GM23248 (cell line): Measurements from ENCODE around the gene TNKS1BP1.

Experiments used
- EZH2 ChIP-seq: fragments of 200-600 bp; sonication (generic); IDR thresholded peaks from 2 replicates; pipeline ENCODE4 v1.6.1; 2018; ENCODE audit warnings: antibody characterized with exemption, mild to moderate bottlenecking; ENCODE audit not compliant: insufficient read depth, poor library complexity, severe bottlenecking
- EZH2phosphoT487 ChIP-seq: fragments of 200-600 bp; sonication (generic); IDR thresholded peaks from 2 replicates; pipeline ENCODE4 v1.6.1; 2018; ENCODE audit warnings: antibody characterized with exemption, moderate library complexity, mild to moderate bottlenecking, low read depth; ENCODE audit not compliant: insufficient read depth

- TF ChIP-seq EZH2 (no peak), EZH2phosphoT487 (no peak)
Measured at GRCh38 chr11:57325735-57326048, 940 bp upstream of the TNKS1BP1 start.
